HG03196 (cell line): ENCODE data around the gene BIVM.
A peak's percentile ranks its signal among the peaks of the same experiment; 100 is the strongest.
"Not testable (repeated sequence)": the region's sequence is repeated elsewhere in the genome, so short reads cannot be mapped to it uniquely, and the experiment has no call there.

Experiments used
- ATAC-seq: cut with Tn5 transposase; IDR thresholded peaks from one replicate; pipeline ENCODE4 v1.9.1; 2021; ENCODE audit not compliant: unreplicated experiment

Gene BIVM, protein sequence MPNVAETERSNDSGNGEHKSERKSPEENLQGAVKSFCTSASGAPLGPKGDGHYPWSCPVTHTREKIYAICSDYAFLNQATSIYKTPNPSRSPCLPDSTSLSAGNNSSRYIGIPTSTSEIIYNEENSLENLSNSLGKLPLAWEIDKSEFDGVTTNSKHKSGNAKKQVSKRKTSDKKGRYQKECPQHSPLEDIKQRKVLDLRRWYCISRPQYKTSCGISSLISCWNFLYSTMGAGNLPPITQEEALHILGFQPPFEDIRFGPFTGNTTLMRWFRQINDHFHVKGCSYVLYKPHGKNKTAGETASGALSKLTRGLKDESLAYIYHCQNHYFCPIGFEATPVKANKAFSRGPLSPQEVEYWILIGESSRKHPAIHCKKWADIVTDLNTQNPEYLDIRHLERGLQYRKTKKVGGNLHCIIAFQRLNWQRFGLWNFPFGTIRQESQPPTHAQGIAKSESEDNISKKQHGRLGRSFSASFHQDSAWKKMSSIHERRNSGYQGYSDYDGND

GRCh38 chr13:102798581-102799425, at the start of gene BIVM, which contains the start of gene POGLUT2:
Gene BIVM (plus strand): TSS chr13:102799119. CDS start chr13:102807268, 8,149 bp downstream.
Gene POGLUT2 (minus strand): TSS chr13:102798976. CDS start chr13:102798670, 306 bp downstream.
- peak; percentile 88 for ATAC-seq

GRCh38 chr13:102751886-102752285, 47.0 kb upstream of the BIVM start:
- no peak for ATAC-seq

- no peak for ATAC-seq
Observed at GRCh38 chr13:102757006-102757405, 41.9 kb upstream of the BIVM start.

GRCh38 chr13:102758842-102759241, 40.1 kb upstream of the BIVM start:
- ATAC-seq: no peak

- no peak for ATAC-seq
Observed at GRCh38 chr13:102761071-102761470, 37.8 kb upstream of the BIVM start.

- ATAC-seq: no peak
Observed at GRCh38 chr13:102763741-102764140, 35.2 kb upstream of the BIVM start.

DNA sequence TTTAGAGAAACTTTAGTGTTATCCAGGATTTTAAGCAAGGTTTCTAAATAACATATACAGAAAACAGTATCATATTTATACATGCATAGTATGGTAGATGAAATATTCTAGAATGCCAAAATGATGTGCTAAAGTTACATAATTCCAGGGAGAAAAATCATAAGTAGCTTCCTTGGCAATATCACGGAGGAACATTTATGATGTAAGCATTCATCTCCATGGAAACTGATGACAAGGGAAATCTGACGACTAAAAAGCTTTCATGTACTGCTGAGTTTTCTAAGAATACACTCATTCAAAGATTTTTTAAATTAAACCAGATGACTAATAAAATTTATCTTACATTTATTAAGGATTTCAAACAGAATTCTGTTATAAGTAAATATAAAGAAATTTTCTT, 30.0 kb upstream of the BIVM start:
- ATAC-seq: no peak

DNA sequence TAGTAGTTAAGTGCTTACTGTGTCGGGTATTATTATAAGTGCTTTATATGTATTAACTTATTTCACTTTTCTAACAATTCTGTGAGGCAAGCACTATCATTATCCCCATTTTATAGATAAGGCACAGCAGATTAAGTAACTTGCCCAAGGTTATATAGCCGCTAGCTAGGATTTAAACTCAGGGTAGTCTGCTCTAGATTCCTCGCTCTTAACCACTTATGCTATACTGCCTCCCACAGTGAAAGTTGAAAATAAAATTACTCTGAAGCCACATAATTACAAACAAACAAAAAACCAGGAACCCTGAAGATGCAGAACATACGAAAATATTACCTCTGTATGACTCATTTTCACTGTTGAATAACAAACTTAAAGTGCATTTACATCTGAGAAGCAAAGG, 29.2 kb upstream of the BIVM start:
- no peak for ATAC-seq

- no peak for ATAC-seq
Observed at GRCh38 chr13:102770435-102770834, 28.5 kb upstream of the BIVM start.

GRCh38 chr13:102771298-102772041, 27.4 kb upstream of the BIVM start:
- ATAC-seq: no peak

DNA sequence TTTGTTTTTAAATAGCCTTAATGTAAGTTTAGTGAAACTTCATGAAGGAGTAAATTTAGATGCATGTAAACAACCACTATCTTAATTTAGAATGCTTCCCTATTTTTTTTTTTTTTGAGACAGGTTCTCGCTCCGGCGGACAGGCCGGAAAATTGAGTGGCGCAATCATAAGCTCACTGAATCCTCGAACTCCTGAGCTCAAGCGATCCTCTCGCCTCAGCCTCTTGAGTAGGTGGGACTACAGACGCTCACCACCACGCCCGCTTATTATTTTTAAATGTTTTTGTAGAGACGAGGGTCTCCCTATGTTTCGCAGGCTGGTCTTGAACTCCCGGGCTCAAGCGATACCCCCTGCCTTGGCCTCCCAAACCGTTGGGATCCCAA, 26.9 kb upstream of the BIVM start:
- no peak for ATAC-seq

DNA sequence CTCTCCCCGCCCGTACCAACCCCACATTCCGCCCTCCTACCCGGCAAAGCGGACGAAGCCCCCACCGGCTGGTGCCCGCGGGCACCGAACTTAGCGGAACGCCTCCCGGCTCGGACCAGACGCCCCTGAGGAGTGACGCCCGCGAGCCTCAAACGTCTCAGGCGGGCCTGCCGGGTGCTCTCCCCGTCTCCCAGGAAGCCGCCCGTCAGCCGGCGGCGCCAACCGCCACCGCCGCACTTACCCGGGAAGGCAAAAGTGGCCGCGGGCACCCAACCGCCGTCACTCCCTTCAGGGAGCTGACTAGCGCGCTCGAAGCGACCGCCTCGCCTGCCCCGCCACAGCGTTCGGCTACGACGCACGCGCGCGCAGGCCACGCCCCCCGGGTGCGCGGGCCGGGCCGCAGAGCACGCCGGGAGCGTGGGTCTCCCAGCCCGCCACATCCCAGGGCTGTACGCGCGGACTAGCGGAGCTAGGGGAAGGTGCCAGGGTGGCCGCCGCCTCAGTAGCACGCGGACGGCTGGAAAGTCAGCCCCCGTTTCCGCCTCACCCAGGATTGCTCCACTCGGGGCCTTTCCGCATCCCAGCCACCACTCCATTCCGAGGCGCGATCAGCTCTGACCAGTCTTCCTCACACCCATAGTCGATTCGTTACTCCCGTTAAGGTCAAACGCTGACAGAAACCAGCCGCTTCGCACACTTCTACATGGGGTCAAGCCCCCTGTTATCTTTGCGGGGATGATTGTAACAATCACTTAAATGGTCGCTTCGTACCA, 25.3 kb upstream of the BIVM start, which contains the start of gene TEX30:
TSS of gene TEX30 (minus strand) at position 346 of the 773 bp plus-strand sequence. CDS start 3,760 bp downstream, outside the sequence.
- ATAC-seq: peak; percentile 96

GRCh38 chr13:102774214-102774568, 24.7 kb upstream of the BIVM start:
- ATAC-seq: no peak

DNA sequence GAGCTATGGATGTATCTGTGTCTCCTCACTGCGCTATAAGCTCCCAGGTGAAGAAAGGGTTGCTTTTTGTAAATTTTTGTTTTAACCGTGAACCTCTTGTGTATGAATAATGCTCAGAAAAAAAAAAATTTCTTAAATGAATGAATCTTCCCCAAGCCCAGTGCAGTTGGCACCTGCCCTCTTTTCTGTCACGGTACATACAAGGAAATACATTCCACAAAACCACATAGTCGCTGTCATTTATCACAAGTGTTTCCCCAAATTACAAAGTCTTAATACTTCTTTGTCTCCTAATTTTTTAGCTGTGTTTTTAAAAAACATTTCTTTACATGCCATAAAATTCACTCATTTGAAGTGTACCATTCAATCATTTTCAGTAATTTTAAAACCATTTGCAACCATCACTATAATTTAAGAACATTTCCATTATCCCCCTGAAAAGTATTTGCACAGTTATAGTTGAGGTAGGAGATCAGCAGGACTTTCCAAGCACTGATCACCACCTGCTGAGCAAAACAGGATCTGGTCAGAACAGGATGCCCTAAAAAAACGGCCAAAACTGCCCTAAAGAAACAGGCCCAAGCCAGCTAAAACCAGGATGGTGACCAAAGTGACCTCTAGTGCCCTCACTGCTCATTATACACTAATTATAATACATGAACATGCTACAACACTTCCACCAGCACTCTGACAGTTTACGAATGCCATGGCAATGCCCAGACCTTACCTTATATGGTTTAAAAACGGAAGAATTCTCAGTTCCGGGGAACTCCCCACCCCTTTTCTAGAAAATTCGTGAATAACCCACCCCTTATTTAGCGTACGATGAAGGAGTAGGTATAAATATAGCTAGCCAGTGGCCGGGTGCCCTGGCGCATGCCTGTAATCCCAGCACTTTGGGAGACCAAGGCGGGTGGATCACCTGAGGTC, 24.1 kb upstream of the BIVM start:
- no peak for ATAC-seq

GRCh38 chr13:102776271-102776670, 22.6 kb upstream of the BIVM start:
- no peak for ATAC-seq

GRCh38 chr13:102777736-102778135, 21.2 kb upstream of the BIVM start:
- ATAC-seq: no peak

DNA sequence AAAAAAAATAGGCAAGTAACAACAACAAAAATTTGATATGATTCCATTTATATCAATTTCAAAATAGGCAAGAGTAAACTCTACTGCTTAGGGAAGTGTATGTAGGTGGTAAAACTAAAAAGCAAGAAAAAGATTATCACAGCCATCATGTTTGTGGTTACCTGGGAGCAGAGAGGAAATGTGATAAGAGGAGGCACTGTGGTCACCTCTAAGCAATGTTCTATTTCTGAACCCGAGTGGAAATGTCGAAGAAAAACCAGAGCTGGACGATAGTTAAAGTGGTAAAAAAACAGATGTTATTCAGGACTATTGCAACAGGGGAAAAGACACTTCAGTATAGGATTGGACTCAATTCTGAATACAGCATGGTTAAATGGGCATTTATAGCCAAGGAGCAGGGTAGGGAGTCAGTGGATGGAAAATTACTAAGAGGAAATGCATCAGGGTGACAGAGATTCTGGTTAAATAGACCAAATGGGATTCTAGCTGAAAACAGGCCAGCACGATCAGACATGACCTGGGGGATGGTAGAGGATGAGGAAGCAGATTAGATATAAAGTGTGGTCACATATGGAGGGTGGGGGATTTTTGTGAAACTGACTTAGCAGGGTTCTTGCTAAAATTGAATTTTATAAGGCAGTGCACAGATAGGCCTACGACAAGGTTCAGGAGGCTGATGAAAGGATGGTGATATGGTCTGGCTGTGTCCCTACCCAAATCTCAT, 19.3 kb upstream of the BIVM start:
- no peak for ATAC-seq

DNA sequence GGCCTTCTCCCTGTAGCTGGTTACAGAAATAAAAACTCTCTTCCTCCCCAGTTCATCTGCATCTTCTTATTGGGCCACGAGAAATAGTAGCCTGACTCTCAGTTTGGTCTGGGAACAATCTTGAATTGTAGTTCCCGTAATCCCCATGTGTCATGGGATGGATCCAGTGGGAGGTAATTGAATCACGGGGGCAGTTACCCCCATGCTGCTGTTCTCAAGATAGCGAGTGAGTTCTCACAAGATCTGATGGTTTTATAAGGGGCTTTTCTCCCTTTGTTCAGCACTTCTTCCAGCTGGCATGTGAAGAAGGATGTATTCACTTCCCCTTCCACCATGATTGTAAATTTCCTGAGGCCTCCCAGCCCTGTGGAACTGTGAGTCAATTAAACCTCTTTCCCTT, 18.3 kb upstream of the BIVM start:
- ATAC-seq: not testable (repeated sequence)

DNA sequence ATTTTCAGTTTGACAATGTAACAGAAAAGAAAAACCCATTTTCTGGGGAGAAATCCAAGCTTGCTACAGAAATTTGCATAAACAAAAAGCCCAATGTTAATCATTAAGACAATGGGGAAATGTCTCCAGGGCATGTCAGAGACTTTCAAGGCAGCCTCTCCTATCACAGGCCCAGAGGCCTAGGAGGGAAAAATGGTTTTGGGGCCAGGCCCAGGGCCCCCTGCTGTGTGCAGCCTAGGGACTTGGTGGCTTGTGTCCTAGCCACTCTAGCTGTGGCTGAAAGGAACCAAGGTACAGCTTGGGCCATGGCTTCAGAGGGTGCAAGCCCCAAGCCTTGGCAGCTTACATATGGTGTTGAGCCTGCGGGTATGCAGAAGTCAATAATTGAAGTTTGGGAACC, 17.3 kb upstream of the BIVM start:
- ATAC-seq: no peak
